Vagina (tissue), 2 donors: ENCODE results near the gene SLC9A2. TPM values are rescaled to one million over a fixed set of nuclear protein-coding genes. Genes with fewer than 3 reads are reported as not detected.

Source experiments
- DNase-seq, 2 donors: peaks; one replicate each; pipeline ENCODE4 v3.0.0-alpha.2; 2017; ENCODE audit errors: extremely low spot score in 2 of 2
- H3K27ac ChIP-seq: fragments of 200-600 bp; sonication (generic); one replicate; pipeline ENCODE4 v1.5.1; 2019
- H3K27me3 ChIP-seq: fragments of 200-600 bp; sonication (generic); one replicate; pipeline ENCODE4 v1.5.1; 2019
- H3K36me3 ChIP-seq, 2 donors: fragments of 200-600 bp; sonication (generic); one replicate each; pipeline ENCODE4 v1.5.1; 2017 to 2019
- H3K4me1 ChIP-seq: fragments of 200-600 bp; sonication (generic); one replicate; pipeline ENCODE4 v1.5.1; 2019
- H3K4me3 ChIP-seq, 2 donors: fragments of 200-600 bp; sonication (generic); 1 replicate in 1 of 2; 2 replicates in 1 of 2; pipeline ENCODE4 v1.5.1; 2016 to 2019
- H3K9me3 ChIP-seq: fragments of 200-600 bp; sonication (generic); one replicate; pipeline ENCODE4 v1.5.1; 2019
- POLR2A ChIP-seq, 2 donors: fragments of 450-650 bp; IDR thresholded peaks; one replicate each; pipeline ENCODE4 v1.6.1; 2017; ENCODE audit warnings: antibody characterized with exemption in 2 of 2, mild to moderate bottlenecking in 2 of 2, moderate library complexity in 2 of 2
- POLR2AphosphoS5 ChIP-seq, 2 donors: sonication (generic); formaldehyde crosslinking; IDR thresholded peaks; one replicate each; pipeline ENCODE4 v1.9.0; 2017; ENCODE audit warnings: antibody characterized with exemption in 2 of 2, mild to moderate bottlenecking in 2 of 2, low read depth in 1 of 2; ENCODE audit not compliant: insufficient read depth in 1 of 2
- intact Hi-C: fragments of 100-400 bp; cut with DNase I; formaldehyde crosslinking; loops from one replicate; pipeline ENCODE4 v1.15.1; 2023
- total RNA-seq: library from RNA; depleted of rRNA; stranded (reverse); fragments of >200 nt; gene quantifications from one replicate; pipeline ENCODE4 v1.2.3, GENCODE V29; 2016
- TF ChIP-seq, protein P1 (sequence below), 3 experiments: fragments of 450-650 bp in 2 of 3; fragments of 200-600 bp in 1 of 3; sonication (generic) in 1 of 3; IDR thresholded peaks; one replicate each; pipeline ENCODE4 v1.5.1; 2017 to 2019; ENCODE audit warnings: antibody characterized with exemption in 3 of 3, mild to moderate bottlenecking in 2 of 3, moderate library complexity in 2 of 3

Gene SLC9A2
- total RNA-seq, 1 donor from 2014 or later, result not detected

DNA sequence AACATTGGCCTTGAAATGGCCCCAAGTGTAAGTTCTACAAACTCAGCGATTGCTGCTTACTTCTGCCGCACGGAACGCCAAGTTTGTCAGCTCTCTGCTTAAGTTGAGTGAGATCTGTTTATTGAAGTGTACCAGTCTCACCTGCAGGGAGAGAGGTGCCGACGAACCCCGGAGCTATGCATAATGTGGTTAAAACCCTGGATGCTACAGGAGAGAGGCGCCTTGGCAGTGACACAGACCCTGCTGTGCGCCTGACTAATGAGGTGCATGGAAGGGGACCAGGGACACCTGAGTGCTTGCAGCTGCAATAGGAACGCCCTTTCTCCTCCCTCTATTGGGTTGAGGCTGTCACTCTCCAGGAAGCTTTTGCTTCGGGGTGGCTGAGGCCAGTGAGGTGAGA, 979 bp downstream of the SLC9A2 start:
- Histone ChIP-seq H3K9me3 (no peaks in the 10 kb centered on the region), H3K4me1 (peaks cover 20% of the 10 kb centered on the region), H3K4me3 (no peak overlapping the region), H3K27ac (no peak overlapping the region), H3K36me3 (no peaks in the 10 kb centered on the region), H3K27me3 (no peaks in the 10 kb centered on the region)
- TF ChIP-seq, protein P1, sequence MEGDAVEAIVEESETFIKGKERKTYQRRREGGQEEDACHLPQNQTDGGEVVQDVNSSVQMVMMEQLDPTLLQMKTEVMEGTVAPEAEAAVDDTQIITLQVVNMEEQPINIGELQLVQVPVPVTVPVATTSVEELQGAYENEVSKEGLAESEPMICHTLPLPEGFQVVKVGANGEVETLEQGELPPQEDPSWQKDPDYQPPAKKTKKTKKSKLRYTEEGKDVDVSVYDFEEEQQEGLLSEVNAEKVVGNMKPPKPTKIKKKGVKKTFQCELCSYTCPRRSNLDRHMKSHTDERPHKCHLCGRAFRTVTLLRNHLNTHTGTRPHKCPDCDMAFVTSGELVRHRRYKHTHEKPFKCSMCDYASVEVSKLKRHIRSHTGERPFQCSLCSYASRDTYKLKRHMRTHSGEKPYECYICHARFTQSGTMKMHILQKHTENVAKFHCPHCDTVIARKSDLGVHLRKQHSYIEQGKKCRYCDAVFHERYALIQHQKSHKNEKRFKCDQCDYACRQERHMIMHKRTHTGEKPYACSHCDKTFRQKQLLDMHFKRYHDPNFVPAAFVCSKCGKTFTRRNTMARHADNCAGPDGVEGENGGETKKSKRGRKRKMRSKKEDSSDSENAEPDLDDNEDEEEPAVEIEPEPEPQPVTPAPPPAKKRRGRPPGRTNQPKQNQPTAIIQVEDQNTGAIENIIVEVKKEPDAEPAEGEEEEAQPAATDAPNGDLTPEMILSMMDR (IDR thresholded peaks at IDR 0.05), result no peak
- TF ChIP-seq POLR2A (IDR thresholded peaks at IDR 0.05) (no peak), POLR2AphosphoS5 (IDR thresholded peaks at IDR 0.05; ENCODE audit: insufficient read depth in 1 of 2, low read depth in 1 of 2) (no peak)
- DNase-seq, result no peak
- intact Hi-C loops, result no loop called here

DNA sequence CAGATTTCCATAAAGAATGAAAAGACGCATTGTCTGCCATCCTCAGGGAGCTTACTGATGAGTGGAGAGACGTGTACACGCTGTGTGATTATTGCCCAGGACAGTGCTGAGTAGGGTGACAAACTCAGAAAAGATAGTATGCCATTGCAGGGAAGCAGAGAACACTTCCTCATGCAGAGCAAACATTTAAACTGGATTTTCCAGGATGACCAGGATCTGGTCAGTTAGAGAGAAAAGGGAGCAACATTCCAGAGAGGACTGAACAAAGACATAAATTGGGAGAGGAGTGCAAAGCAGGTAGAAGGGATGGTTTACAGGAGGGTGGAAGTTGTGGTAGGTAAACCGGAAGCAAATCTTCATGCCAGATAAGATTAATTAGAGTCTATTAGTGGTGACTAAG, 2.3 kb downstream of the SLC9A2 start:
- no peaks in the 10 kb centered on the region for H3K9me3 ChIP-seq
- no peak overlapping the region for H3K27ac ChIP-seq
- no peaks in the 10 kb centered on the region for H3K36me3 ChIP-seq
- TF ChIP-seq POLR2A (IDR thresholded peaks at IDR 0.05) (no peak), POLR2AphosphoS5 (IDR thresholded peaks at IDR 0.05; ENCODE audit: insufficient read depth in 1 of 2, low read depth in 1 of 2) (no peak)
- TF ChIP-seq, protein P1 (IDR thresholded peaks at IDR 0.05), result no peak
- no peak overlapping the region for H3K4me3 ChIP-seq
- intact Hi-C loops, result no loop called here
- H3K27me3 ChIP-seq, result no peaks in the 10 kb centered on the region
- peaks cover 20% of the 10 kb centered on the region for H3K4me1 ChIP-seq
- DNase-seq, result no peak

GRCh38 chr2:102622646-102623045, 3.3 kb downstream of the SLC9A2 start:
- intact Hi-C loops, result no loop called here
- Histone ChIP-seq H3K4me1 (peaks cover 20% of the 10 kb centered on the region), H3K27ac (no peak overlapping the region), H3K4me3 (no peak overlapping the region), H3K36me3 (no peaks in the 10 kb centered on the region), H3K9me3 (no peaks in the 10 kb centered on the region), H3K27me3 (no peaks in the 10 kb centered on the region)
- TF ChIP-seq POLR2A (IDR thresholded peaks at IDR 0.05) (no peak), POLR2AphosphoS5 (IDR thresholded peaks at IDR 0.05; ENCODE audit: insufficient read depth in 1 of 2, low read depth in 1 of 2) (no peak)
- TF ChIP-seq, protein P1 (IDR thresholded peaks at IDR 0.05), result no peak
- no peak for DNase-seq

- Histone ChIP-seq H3K27me3 (no peaks in the 10 kb centered on the region), H3K27ac (no peak overlapping the region), H3K4me1 (no peaks in the 10 kb centered on the region), H3K9me3 (no peaks in the 10 kb centered on the region), H3K4me3 (no peak overlapping the region), H3K36me3 (no peaks in the 10 kb centered on the region)
- no peak for DNase-seq
- TF ChIP-seq POLR2AphosphoS5 (IDR thresholded peaks at IDR 0.05; ENCODE audit: insufficient read depth in 1 of 2, low read depth in 1 of 2) (no peak), POLR2A (IDR thresholded peaks at IDR 0.05) (no peak)
- TF ChIP-seq, protein P1 (IDR thresholded peaks at IDR 0.05), result no peak
- intact Hi-C loops, result no loop called here
Observed at GRCh38 chr2:102630458-102630857, 11.1 kb downstream of the SLC9A2 start.

- DNase-seq, result no peak
- TF ChIP-seq, protein P1 (IDR thresholded peaks at IDR 0.05), result no peak
- TF ChIP-seq POLR2A (IDR thresholded peaks at IDR 0.05), result no peak
- no peak for TF ChIP-seq POLR2AphosphoS5 (IDR thresholded peaks at IDR 0.05; ENCODE audit: insufficient read depth in 1 of 2, low read depth in 1 of 2)
- intact Hi-C loops, result no loop called here
Observed at GRCh38 chr2:102632380-102633175, 13.2 kb downstream of the SLC9A2 start.

More at GRCh38 chr2:102632380-102633175, 13.2 kb downstream of the SLC9A2 start:
- Histone ChIP-seq H3K4me1 (no peaks in the 10 kb centered on the region), H3K9me3 (no peaks in the 10 kb centered on the region), H3K27me3 (no peaks in the 10 kb centered on the region), H3K36me3 (no peaks in the 10 kb centered on the region), H3K27ac (no peak overlapping the region), H3K4me3 (no peak overlapping the region)
